GM21390 (cell line): Measurements from ENCODE around the gene NXN.
"Not testable (repeated sequence)": the region's sequence is repeated elsewhere in the genome, so short reads cannot be mapped to it uniquely, and the experiment has no call there.

Source experiments
- ATAC-seq: cut with Tn5 transposase; IDR thresholded peaks from one replicate; pipeline ENCODE4 v1.9.1; 2021; ENCODE audit not compliant: unreplicated experiment

NXN gene

DNA sequence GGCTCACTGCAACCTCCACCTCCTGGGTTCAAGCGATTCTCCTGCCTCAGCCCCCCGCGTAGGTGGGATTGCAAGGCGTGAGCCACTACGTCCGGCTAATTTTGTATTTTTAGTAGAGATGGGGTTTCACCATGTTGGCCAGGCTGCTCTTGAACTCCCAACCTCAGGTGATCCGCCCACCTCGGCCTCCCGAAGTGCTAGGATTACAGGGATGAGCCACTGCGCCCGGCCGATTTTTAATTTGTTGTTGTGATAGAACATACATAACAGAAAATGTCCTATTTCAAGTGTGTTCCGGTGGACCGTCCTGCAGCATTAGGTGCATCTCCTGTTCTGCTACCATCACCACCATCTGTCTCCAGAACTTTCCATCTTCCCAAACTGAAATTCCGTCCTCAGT lies 55.3 kb downstream of the NXN start:
- not testable (repeated sequence) for ATAC-seq

DNA sequence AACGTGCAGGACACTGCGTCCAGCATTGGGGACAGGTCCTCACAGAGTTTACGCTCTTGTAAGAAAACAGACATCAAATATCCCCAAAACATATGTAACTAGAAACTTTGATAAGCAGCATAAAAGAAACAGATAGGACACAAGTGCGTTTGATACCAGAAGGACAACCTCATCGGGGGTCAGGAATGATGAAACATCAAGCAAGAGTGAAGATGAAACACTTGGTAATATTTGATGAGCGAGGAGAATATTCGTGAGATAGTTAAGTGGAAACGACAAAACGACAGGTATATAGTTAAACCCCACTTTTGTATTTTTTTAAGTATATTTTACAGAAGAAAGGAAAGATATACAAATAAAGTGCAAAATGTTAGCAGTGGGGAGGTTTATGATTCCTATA lies 55.9 kb downstream of the NXN start:
- ATAC-seq: no peak

DNA sequence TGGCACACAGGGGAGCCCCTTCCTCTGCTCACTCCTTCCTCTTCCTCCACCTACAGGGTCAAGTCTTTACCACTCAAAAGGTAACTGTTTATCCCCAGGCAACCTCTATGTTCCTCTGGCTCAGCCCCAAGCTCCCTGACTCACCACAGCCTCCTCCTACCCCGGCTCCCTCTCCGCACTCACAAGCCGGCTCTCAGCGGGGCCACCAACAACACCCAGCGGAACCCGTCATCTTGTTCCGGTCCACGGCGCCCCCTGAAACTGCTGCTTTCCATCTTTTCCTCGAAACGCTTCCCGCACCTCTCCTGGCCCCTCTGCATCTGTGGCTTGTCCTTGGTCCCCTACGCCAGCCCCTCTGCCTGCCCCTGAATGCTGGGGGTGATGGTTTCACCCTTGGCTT lies 58.4 kb downstream of the NXN start:
- no peak for ATAC-seq

DNA sequence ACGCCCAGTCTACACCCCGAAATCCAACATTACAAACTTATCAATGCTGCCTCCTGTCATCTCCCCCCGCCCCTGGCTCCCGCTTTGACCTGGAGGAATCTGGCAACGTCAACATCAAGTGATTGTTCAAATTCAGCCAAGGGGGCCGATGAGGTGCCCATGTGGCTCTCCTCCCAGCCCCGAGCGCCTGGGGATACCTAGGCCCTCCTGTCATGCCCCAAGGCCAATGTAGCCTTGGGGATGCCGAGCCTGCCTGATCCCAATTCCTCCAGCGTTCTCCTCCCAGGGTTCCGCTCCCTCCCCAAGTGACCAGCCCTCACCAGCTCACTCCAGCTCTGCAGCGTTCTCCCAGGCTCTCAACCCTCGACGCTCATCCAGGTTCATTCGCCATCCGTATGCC lies 59.4 kb downstream of the NXN start:
- ATAC-seq: no peak

DNA sequence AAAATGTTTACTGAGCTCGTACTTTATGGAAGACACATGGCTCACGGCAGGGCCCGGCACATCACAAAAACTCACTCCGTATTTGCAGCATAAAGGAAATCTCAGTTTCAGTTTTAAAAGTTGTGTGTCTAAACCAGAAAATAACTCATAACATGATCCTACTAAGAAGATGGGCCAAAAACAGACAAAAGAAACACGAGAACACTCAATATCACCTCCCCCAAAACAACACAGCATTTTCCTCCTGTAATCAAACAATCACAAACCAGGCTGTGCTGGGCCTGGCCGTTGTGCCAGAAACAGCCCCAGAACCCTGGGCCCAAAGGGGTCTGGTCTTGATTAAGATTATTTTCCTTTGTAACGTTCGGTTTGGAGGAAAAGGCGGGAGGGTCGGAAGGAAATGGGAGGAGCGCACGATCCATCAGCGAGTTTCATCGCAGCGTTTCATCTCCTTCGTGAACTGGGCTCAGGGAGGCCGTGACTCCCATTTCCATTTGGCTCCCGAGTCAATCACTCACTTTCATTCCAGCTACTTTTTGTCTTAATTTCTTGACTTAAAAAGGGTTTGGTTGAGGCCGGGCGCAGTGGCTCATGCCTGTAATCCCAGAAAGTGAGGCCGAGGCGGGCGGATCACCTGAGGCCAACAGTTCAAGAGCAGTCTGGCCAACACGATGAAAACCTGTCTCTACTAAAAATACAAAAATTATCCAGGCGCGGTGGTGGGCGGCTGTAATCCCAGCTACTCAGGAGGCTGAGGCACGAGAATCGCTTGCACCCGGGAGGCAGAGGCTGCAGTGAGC lies 61.4 kb downstream of the NXN start:
- no peak for ATAC-seq

DNA sequence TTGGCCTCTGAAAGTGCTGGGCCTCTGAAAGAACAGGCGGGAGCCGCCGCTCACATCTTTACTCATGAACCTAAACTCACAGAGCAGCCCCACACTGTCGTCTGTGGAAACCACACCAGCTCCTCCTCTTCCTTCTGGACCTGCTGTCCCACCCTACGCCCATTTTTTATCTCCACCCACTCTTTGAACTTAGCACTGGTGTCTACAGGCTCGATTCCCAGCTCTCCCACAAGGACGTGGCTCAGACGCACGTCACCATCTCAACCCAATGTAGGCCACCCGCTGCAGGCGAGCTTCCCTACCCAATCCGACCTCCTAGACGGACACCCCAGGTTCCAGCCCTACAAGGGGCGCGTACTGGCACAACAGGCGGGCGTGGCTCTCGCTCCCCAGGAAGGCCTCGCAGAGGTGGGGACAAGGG lies 62.2 kb downstream of the NXN start:
- no peak for ATAC-seq

DNA sequence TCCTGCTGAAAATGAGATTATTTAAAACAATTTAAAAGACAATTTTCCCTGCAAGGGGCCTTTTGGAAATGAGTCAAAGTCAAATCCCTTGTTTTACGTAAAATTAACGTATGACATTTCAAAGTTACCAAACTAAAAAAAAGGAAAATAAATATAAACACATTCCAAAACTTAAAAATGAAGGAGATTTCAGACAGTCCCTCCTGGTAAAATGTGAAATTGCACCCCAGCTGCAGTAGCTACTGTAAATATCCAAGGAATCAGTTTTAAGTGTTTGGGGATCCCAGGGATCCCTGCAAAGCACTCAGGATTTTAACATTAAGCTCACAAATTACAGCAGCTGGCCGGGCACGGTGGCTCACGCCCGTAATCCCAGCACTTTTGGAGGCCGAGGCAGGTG lies 63.3 kb downstream of the NXN start:
- ATAC-seq: no peak

DNA sequence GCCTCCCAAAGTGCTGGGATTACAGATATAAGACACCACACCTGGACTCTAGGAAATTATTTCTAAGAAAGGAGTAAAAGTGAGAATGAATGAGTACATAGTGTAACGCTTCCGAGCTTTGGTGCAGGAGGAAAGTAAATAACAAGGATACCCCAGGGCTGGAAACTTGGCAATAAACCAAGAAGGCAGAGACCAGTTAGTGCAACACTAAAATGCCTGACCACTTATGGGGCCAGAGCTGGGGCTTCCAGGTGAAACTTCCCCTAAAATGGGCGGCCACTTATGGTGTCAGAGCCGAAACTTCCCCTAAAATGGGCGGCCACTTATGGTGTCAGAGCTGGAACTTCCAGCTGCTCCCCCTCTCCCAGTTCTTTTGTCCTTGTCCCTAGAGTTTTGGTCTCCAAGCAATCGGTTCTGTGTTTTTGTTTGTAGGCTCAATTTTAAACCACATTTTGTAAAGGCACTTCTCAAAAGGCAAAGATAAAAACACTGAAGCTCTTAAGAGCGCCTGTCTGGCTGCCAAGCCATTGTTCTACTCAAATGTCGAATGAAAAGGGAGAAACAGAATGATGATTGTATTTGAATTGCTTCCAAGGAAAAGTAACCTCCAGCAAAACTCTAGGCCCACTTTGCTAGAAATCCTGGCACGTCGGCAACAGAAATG lies 63.9 kb downstream of the NXN start:
- no peak for ATAC-seq

DNA sequence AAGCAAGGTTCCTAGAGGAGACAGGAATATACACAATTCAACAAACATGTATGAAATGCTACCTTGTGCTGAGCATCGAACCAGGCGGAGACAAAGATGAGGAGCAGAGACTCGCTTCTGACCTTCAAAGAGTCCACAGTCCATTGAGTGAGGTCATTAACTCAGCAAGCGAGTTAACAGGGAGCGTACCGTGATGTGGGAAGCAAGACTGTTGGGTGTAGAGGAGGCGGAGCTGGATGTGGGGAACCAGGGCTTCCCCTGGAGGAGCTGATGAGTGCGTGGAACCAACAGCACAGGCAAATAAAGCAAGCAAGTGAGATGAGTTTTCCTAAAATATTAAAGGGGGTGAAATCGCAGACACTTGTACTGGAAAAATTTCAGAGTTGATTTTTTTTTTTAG lies 65.0 kb downstream of the NXN start:
- ATAC-seq: no peak

DNA sequence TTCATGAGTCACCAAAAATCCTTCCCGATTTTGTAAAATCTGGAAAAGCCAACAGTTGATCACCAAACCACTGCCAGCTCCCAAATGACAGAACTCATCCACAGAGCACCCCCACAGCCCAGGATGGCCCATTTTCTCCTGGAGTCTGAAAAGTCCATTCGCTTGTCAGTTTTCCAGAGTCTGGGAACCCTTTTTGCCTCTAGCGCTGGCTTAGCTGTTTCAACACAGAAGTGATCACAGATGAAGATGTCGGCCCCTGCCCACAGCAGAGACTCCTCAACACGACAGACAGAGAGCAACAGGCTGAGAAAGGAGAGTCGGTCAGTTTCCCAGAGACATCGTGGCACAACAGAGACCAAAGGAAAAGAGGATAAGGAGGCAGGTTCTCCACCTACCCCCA lies 66.4 kb downstream of the NXN start:
- no peak for ATAC-seq

DNA sequence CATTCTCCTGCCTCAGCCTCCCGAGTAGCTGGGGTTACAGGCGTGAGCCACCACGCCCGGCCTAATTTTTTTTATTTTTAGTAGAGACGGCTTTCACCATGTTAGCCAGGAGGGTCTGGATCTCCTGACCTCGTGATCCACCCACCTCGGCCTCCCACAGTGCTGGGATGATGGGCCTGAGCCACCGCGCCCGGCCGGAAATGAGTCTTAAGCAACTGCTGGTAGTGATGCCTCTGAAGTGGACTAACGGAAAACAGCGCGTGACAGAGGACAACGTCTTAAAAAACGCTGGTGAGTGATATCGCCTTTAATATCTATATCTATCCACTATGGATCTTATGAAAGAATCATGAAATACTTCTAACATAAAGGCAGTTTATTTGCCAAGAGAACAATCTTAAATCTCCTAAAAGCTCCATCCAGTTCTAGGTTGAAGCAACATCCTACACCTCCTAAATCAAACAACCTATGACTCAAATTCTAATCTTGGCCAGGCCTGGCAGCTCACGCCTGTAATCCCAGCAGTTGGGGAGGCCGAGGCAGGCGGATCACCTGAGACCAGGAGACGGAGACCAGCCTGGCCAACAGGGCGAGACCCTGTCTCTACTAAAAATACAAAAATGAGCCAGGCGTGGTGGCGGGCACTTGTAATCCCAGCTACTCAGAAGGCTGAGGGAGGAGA lies 69.8 kb downstream of the NXN start:
- no peak for ATAC-seq

DNA sequence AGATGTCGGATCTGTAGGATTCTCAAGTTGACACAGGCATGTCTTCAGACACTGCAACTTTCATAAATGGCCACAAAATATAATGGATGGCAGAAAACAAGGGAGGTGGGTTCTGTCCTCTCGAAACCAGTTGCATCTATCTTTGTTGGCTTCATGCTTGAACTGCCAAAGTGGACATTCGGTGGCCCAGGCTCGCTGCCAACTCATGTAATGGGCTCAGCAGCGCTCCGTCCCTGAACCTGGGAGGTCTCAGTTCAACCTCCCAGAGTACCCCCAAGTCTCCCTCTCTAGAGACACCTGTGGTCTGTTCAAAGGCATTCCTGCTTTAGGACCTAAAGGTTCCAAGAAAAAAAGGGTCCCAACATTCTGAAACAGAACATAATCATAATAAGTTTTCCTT lies 71.9 kb downstream of the NXN start:
- ATAC-seq: no peak

DNA sequence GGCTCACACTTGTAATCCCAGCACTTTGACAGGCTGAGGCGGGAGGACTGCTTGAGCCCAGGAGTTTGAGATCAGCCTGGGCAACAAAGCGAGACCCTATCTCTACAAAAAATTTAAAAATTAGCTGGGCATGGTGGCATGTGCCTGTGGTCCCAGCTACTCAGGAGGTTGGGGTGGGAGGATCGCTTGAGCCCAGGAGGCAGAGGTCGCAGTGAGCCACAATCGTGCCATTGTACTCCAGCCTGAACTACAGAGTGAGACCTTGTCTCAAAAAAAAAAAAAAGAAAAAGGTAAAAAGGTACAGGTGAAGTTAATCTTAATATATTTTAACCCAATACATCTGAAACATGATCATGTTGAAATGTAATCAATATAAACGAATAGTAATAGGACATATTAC lies 73.9 kb downstream of the NXN start:
- not testable (repeated sequence) for ATAC-seq

DNA sequence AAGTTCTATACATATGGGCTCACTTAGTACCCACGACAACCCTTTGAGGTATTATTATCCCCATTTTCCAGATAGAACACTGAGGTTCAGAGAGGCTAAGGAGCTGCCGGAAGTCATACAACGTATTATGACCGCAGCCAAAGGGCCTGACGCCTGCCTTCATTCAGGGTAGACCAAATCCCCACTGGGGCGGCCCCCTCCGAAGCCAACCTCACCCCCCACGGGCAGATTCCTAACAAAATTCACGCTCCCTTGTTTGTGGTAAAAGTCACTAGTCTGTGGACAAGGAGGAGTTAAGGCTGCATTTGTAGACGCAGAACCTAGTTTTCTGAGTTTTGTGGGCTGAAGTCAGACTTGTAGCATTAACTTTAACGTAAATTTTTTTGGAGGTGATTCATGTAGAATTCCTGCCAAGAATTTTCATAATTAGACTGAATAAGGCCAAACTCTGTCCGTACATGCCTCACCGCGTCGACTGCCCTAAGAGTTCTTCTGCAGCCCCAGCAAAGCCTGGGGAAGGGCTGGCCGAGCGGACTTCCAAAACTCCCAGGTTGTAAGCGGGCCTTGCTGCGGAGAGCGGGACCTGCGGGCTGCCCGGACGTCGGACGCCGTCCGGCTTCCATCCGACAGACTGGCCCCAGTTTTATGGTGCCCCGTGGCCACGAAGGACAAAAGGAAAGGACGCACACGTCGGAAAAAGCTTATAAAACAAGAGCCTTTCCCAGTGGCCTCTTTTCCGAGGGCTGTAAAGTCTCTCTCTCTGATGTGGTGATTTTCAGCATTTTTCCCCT lies 75.7 kb downstream of the NXN start:
- no peak for ATAC-seq

DNA sequence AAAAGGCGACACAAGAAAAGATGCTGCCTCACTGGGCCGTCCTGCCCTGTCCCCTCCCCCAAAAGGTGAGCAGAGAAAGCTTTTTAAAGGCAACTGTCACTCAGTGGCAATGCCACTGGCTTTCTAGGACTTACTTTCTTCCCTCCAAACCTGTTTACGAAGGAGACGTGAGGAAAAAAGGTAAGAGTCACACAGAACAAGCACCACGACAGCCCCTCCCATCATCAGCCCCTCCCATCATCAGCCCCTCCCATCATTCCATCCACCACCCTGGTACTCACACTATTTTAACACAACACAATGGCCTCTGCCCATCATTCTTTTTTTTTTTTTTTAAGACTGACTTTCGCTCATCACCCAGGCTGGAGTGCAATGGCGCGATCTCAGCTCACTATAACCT lies 77.1 kb downstream of the NXN start:
- ATAC-seq: no peak

DNA sequence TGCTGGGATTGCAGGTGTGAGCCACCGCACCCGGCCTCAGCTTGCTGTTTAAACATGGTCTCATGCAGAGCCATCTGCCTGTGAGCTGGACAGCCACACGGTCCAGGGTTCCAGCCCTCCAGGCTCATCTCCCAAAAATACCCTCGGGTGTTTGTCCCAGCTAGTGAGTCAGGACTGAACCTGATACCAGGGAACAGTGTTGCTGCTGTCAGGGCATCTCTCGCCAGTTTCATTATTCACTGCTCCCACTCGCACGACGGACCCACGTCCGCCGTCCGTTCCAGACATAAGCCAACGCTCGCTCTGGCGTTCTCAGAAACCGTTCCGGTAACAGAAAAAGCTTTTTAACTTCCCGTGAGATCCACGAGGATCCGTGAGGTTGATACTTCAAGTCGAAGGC lies 77.6 kb downstream of the NXN start:
- ATAC-seq: no peak

DNA sequence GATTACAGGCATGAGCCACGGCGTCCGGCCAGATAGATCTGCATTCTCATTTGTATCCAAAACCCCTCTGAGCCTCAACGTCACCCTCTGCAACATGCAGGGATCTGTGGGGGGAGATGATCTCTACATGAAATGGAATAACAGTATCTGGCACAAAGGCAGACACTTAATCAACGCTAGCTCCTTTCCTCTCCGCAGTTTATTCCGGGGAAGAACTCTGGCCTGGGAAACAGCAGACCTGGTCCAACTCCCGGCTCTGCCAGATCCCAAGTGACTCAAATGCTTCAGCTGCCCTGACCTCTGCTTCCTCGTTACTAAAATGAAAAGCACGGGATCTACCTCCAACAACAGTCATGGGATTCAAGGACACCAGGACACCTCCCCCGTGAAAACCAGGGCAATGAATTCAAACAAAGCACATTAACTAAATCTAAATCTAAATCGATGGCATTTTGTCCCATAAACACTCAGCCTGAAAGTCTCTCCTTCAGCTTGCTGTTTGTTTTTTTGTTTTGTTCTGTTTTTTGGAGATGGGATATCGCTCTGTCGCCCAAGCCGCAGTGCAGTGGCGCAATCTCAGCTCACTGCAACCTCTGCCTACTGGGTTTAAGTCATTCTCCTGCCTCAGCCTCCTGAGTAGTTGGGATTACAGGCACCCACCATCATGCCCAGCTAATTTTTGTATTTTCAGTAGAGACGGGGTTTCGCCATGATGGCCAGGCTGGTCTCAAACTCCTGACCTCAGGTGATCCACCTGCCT lies 78.2 kb downstream of the NXN start:
- no peak for ATAC-seq

DNA sequence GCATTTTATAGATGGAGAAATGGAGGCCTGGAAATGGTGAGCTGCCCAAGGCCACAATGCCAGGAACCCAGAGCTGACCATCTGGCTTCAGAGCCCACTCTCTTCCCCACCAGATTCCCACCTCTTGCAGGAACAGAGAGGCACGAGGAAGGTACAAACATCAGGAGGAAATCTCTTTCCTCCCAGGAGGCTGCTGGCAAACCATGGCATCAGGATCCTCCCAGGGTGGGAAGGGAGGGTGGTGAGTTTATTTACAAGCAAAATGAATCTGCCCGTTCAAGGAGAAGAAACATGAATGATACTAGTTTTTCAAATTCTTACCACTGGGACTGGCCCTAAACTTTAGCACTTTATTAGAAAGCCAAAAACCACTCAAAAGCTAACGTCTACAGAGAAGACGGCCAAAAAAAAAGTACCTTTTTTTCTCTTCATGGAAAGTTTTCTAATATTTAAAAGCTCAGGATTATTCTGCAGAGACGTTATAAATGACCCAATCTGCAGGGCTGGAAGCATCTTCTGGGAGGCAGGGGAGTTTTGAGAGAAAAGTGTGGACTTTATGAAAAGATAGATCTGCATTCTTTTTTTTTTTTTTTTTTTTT lies 79.1 kb downstream of the NXN start:
- ATAC-seq: no peak

DNA sequence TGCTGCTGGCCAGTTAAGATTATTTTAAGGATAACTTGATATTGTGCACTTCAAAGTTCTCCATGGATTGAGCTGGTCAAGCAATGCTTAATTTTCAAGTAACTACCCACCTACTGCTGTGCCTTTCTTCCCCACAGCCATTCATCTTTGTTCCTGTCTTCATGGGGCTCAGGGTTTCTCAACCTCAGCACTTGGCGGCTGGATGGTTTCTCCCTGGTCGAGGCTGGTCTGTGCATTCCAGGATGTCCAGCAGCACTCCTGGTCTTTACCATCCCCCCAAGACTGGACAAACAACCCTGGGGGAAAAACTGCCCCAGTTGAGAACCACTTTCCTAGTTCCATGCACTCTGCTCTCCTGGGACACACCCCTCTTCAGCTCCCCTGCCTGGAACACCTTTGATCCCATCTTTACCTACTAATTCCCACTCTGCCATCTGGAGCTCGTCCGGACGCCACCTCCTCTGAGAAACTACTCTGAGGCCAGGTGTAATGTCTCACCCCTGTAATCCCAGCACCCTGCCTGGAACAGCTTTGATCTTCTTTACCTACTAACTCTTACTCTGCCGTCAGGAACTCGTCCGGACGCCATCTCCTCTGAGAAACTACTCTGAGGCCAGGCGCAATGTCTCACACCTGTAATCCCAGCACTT lies 81.5 kb downstream of the NXN start:
- ATAC-seq: no peak
